HG03571 (cell line): ENCODE measurements around the gene CHMP4A.
A peak's percentile ranks its signal among the peaks of the same experiment; 100 is the strongest.
"Not testable (repeated sequence)": the region's sequence is repeated elsewhere in the genome, so short reads cannot be mapped to it uniquely, and the experiment has no call there.

Experiments used
- ATAC-seq: cut with Tn5 transposase; IDR thresholded peaks from one replicate; pipeline ENCODE4 v1.9.1; 2021; ENCODE audit not compliant: unreplicated experiment

CHMP4A gene

GRCh38 chr14:24249230-24250021 is 36.1 kb upstream of the CHMP4A start:
- ATAC-seq, result no peak

- no peak for ATAC-seq
Observed at GRCh38 chr14:24247422-24247821, 34.1 kb upstream of the CHMP4A start.

- no peak for ATAC-seq
Observed at GRCh38 chr14:24246765-24247212, 33.5 kb upstream of the CHMP4A start.

- not testable (repeated sequence) for ATAC-seq
Observed at GRCh38 chr14:24245350-24245749, 32.1 kb upstream of the CHMP4A start.

- no peak for ATAC-seq
Observed at GRCh38 chr14:24243336-24243836, 30.1 kb upstream of the CHMP4A start.

GRCh38 chr14:24241829-24242443 is 28.6 kb upstream of the CHMP4A start:
- ATAC-seq, result peak; percentile 70

GRCh38 chr14:24240110-24240918 is 27.0 kb upstream of the CHMP4A start:
- no peak for ATAC-seq

GRCh38 chr14:24238527-24239037 is 25.3 kb upstream of the CHMP4A start:
- no peak for ATAC-seq

GRCh38 chr14:24238123-24238522 is 24.8 kb upstream of the CHMP4A start:
- no peak for ATAC-seq

GRCh38 chr14:24237463-24237955 is 24.2 kb upstream of the CHMP4A start:
- ATAC-seq, result no peak

- ATAC-seq, result no peak
Observed at GRCh38 chr14:24236689-24237462, 23.6 kb upstream of the CHMP4A start.

- ATAC-seq, result no peak
Observed at GRCh38 chr14:24235804-24236688, 22.8 kb upstream of the CHMP4A start.

- ATAC-seq, result no peak
Observed at GRCh38 chr14:24234095-24235005, 21.1 kb upstream of the CHMP4A start.

GRCh38 chr14:24233538-24233866 is 20.2 kb upstream of the CHMP4A start:
- ATAC-seq, result no peak

- ATAC-seq, result peak; percentile 57
Observed at GRCh38 chr14:24232645-24233537, 19.6 kb upstream of the CHMP4A start, which contains the start of gene GMPR2. Gene GMPR2, plus strand, starts transcription at chr14:24232929. Its CDS starts 325 bp downstream, at chr14:24233254.

- peak; percentile 57 for ATAC-seq
Observed at GRCh38 chr14:24232121-24232644, 18.9 kb upstream of the CHMP4A start, which contains the start of gene NEDD8. Gene NEDD8, minus strand, starts transcription at chr14:24232367. Its CDS starts 100 bp downstream, at chr14:24232267.
